Measurements from ENCODE around the gene HIGD2B.
A peak's percentile ranks its signal among the peaks of the same experiment; 100 is the strongest.
"Not testable (repeated sequence)": the region's sequence is repeated elsewhere in the genome, so short reads cannot be mapped to it uniquely, and the experiment has no call there.

The HIGD2B gene

GRCh38 chr15:72685925-72686794 lies at the start of gene HIGD2B, which contains the start of gene BBS4:
Gene HIGD2B (minus strand): TSS chr15:72686182. CDS start chr15:72676374, 9,808 bp downstream.
Gene BBS4 (plus strand): TSS chr15:72686207. CDS start chr15:72686228, 21 bp downstream.
- no peaks in the 10 kb centered on the region for H3K27me3 ChIP-seq (ENCODE audit: low read depth)
- in situ Hi-C loops (cut with MboI; ENCODE audit: low sequenced_read_pairs) = loop anchor here (25.0 kb wide), 1 partner anchor 1426 kb away; no protein-coding TSS in a partner anchor
- no peaks in the 10 kb centered on the region for H3K36me3 ChIP-seq (replicated peaks)
- no peaks in the 10 kb centered on the region for H3K9me3 ChIP-seq
- peaks cover 7% of the 10 kb centered on the region for H3K4me1 ChIP-seq
- DNase-seq (ENCODE audit: low spot score in 2 of 2) = peak; percentile 100
- peak within 1 kb of the TSS; percentile 45 for H3K4me3 ChIP-seq

GRCh38 chr15:72735111-72735510 lies 49.1 kb upstream of the HIGD2B start:
- H3K36me3 ChIP-seq (replicated peaks) = peaks cover 19% of the 10 kb centered on the region

GRCh38 chr15:72733941-72734738 lies 48.2 kb upstream of the HIGD2B start:
- Histone ChIP-seq H3K4me1 (peaks cover 2% of the 10 kb centered on the region; the same call in 1 of the 2 replicates), H3K4me3 (no peak overlapping the region), H3K9me3 (no peaks in the 10 kb centered on the region), H3K36me3 (replicated peaks) (peaks cover 19% of the 10 kb centered on the region), H3K27me3 (ENCODE audit: low read depth) (no peaks in the 10 kb centered on the region)
- in situ Hi-C loops (cut with MboI; ENCODE audit: low sequenced_read_pairs) = no loop called here
- no peak for DNase-seq (ENCODE audit: low spot score in 2 of 2)

More at GRCh38 chr15:72735111-72735510, 49.1 kb upstream of the HIGD2B start:
- no peak overlapping the region for H3K4me3 ChIP-seq
- no peaks in the 10 kb centered on the region for H3K27me3 ChIP-seq (ENCODE audit: low read depth)
- DNase-seq (ENCODE audit: low spot score in 2 of 2) = no peak
- peaks cover 2% of the 10 kb centered on the region; the same call in 1 of the 2 replicates for H3K4me1 ChIP-seq
- in situ Hi-C loops (cut with MboI; ENCODE audit: low sequenced_read_pairs) = no loop called here
- no peaks in the 10 kb centered on the region for H3K9me3 ChIP-seq

- Histone ChIP-seq H3K27me3 (ENCODE audit: low read depth) (no peaks in the 10 kb centered on the region), H3K4me3 (no peak overlapping the region), H3K4me1 (peaks cover 2% of the 10 kb centered on the region; the same call in 1 of the 2 replicates), H3K36me3 (replicated peaks) (peaks cover 16% of the 10 kb centered on the region), H3K9me3 (no peaks in the 10 kb centered on the region)
- peak in 1 of 2 experiments; percentile 37 for DNase-seq (ENCODE audit: low spot score in 2 of 2)
- in situ Hi-C loops (cut with MboI; ENCODE audit: low sequenced_read_pairs) = no loop called here
These were observed 46.5 kb upstream of the HIGD2B start for GRCh38 chr15:72732516-72732915.

GRCh38 chr15:72732086-72732485 lies 46.1 kb upstream of the HIGD2B start:
- no peak overlapping the region for H3K4me3 ChIP-seq
- H3K4me1 ChIP-seq = peaks cover 2% of the 10 kb centered on the region; the same call in 1 of the 2 replicates
- peaks cover 12% of the 10 kb centered on the region for H3K36me3 ChIP-seq (replicated peaks)
- H3K27me3 ChIP-seq (ENCODE audit: low read depth) = no peaks in the 10 kb centered on the region
- in situ Hi-C loops (cut with MboI; ENCODE audit: low sequenced_read_pairs) = no loop called here
- no peaks in the 10 kb centered on the region for H3K9me3 ChIP-seq
- DNase-seq (ENCODE audit: low spot score in 2 of 2) = no peak

GRCh38 chr15:72728821-72729220 lies 42.8 kb upstream of the HIGD2B start:
- no peaks in the 10 kb centered on the region for H3K27me3 ChIP-seq (ENCODE audit: low read depth)
- in situ Hi-C loops (cut with MboI; ENCODE audit: low sequenced_read_pairs) = no loop called here

GRCh38 chr15:72728249-72728648 lies 42.3 kb upstream of the HIGD2B start:
- H3K9me3 ChIP-seq; in situ Hi-C loops (cut with MboI; ENCODE audit: low sequenced_read_pairs); H3K36me3 ChIP-seq (replicated peaks); H3K4me3 ChIP-seq; H3K27me3 ChIP-seq (ENCODE audit: low read depth); H3K4me1 ChIP-seq; DNase-seq (ENCODE audit: low spot score in 2 of 2): not testable (repeated sequence)

More at GRCh38 chr15:72728821-72729220, 42.8 kb upstream of the HIGD2B start:
- Histone ChIP-seq H3K9me3 (no peaks in the 10 kb centered on the region), H3K36me3 (replicated peaks) (peaks cover 5% of the 10 kb centered on the region), H3K4me3 (no peak overlapping the region), H3K4me1 (peaks cover under 1% of the 10 kb centered on the region; the same call in 1 of the 2 replicates)
- no peak for DNase-seq (ENCODE audit: low spot score in 2 of 2)

- Histone ChIP-seq H3K27me3 (ENCODE audit: low read depth) (no peaks in the 10 kb centered on the region), H3K4me3 (no peak overlapping the region), H3K9me3 (no peaks in the 10 kb centered on the region), H3K4me1 (no peaks in the 10 kb centered on the region), H3K36me3 (replicated peaks) (peaks cover 5% of the 10 kb centered on the region; the same call in 1 of the 2 replicates)
- in situ Hi-C loops (cut with MboI; ENCODE audit: low sequenced_read_pairs) = no loop called here
- no peak for DNase-seq (ENCODE audit: low spot score in 2 of 2)
These were observed 41.2 kb upstream of the HIGD2B start for GRCh38 chr15:72727154-72727553.

- H3K4me1 ChIP-seq; H3K36me3 ChIP-seq (replicated peaks); H3K4me3 ChIP-seq; in situ Hi-C loops (cut with MboI; ENCODE audit: low sequenced_read_pairs); H3K9me3 ChIP-seq; H3K27me3 ChIP-seq (ENCODE audit: low read depth); DNase-seq (ENCODE audit: low spot score in 2 of 2): not testable (repeated sequence)
These were observed 39.9 kb upstream of the HIGD2B start for GRCh38 chr15:72725851-72726250.

GRCh38 chr15:72725446-72725845 lies 39.5 kb upstream of the HIGD2B start:
- in situ Hi-C loops (cut with MboI; ENCODE audit: low sequenced_read_pairs) = no loop called here
- no peak overlapping the region for H3K4me3 ChIP-seq
- no peaks in the 10 kb centered on the region for H3K27me3 ChIP-seq (ENCODE audit: low read depth)
- no peak for DNase-seq (ENCODE audit: low spot score in 2 of 2)
- no peaks in the 10 kb centered on the region for H3K9me3 ChIP-seq
- H3K36me3 ChIP-seq (replicated peaks) = no peaks in the 10 kb centered on the region
- H3K4me1 ChIP-seq = no peaks in the 10 kb centered on the region

- H3K27me3 ChIP-seq (ENCODE audit: low read depth) = no peaks in the 10 kb centered on the region
- in situ Hi-C loops (cut with MboI; ENCODE audit: low sequenced_read_pairs) = no loop called here
- no peaks in the 10 kb centered on the region for H3K4me1 ChIP-seq
- DNase-seq (ENCODE audit: low spot score in 2 of 2) = no peak
- no peaks in the 10 kb centered on the region for H3K9me3 ChIP-seq
- no peak overlapping the region for H3K4me3 ChIP-seq
- H3K36me3 ChIP-seq (replicated peaks) = no peaks in the 10 kb centered on the region
These were observed 38.0 kb upstream of the HIGD2B start for GRCh38 chr15:72724028-72724427.

GRCh38 chr15:72722071-72722696 lies 36.2 kb upstream of the HIGD2B start:
- Histone ChIP-seq H3K36me3 (replicated peaks) (no peaks in the 10 kb centered on the region; the same call in 1 of the 2 replicates), H3K4me1 (no peaks in the 10 kb centered on the region), H3K4me3 (no peak overlapping the region), H3K27me3 (ENCODE audit: low read depth) (no peaks in the 10 kb centered on the region), H3K9me3 (no peaks in the 10 kb centered on the region)
- in situ Hi-C loops (cut with MboI; ENCODE audit: low sequenced_read_pairs) = no loop called here
- peak; percentile 86 to 92 for DNase-seq (ENCODE audit: low spot score in 2 of 2)

- H3K4me1 ChIP-seq; H3K9me3 ChIP-seq; H3K36me3 ChIP-seq (replicated peaks); DNase-seq (ENCODE audit: low spot score in 2 of 2); H3K27me3 ChIP-seq (ENCODE audit: low read depth); H3K4me3 ChIP-seq; in situ Hi-C loops (cut with MboI; ENCODE audit: low sequenced_read_pairs): not testable (repeated sequence)
These were observed 22.7 kb upstream of the HIGD2B start for GRCh38 chr15:72708551-72709303.
